ENCODE results near the gene BPHL. TPM values are rescaled to one million over a fixed set of nuclear protein-coding genes. Genes with fewer than 3 reads are reported as not detected.
"Not testable (repeated sequence)": the region's sequence is repeated elsewhere in the genome, so short reads cannot be mapped to it uniquely, and the experiment has no call there.

The BPHL gene
- total RNA-seq, 2 experiments from 2014 or later, result 9.7 to 20.9 TPM

- intact Hi-C loops (cut with micrococcal nuclease; ENCODE audit: unreplicated experiment), result no loop called here
- Histone ChIP-seq H3K9me3 (ENCODE audit: low read length) (no peaks in the 10 kb centered on the region), H3K79me2 (ENCODE audit: insufficient read depth, low read depth, low read length) (no peaks in the 10 kb centered on the region), H2AFZ (ENCODE audit: low read length) (peak overlapping the region; percentile 10; the same call in 1 of the 2 replicates), H3K36me3 (ENCODE audit: insufficient read depth, low read length) (no peaks in the 10 kb centered on the region), H3K4me2 (ENCODE audit: low read length) (no peak overlapping the region), H3K27ac (ENCODE audit: low read depth, low read length, poor library complexity, severe bottlenecking) (no peak overlapping the region), H3K4me1 (ENCODE audit: insufficient read depth, low read length, poor library complexity, severe bottlenecking) (no peaks in the 10 kb centered on the region), H3K9me2 (ENCODE audit: insufficient read depth, low read length) (no peaks in the 10 kb centered on the region), H4K20me1 (ENCODE audit: insufficient read depth, low read length) (no peaks in the 10 kb centered on the region), H3K4me3 (ENCODE audit: low read depth, low read length, poor library complexity, severe bottlenecking) (no peak overlapping the region)
- TF ChIP-seq EZH2phosphoT487 (IDR thresholded peaks at IDR 0.05; ENCODE audit: borderline replicate concordance, low read depth, low read length) (no peak), CTCF (conservative IDR thresholded peaks at IDR 0.05; ENCODE audit: low read length) (peak; percentile 22; the same call in 1 of the 2 replicates)
- DNase-seq (ENCODE audit: low spot score), result peak; percentile 20
- POLR2A ChIA-PET, result interaction anchor here (0.7 kb wide), 2 partner anchors 10 to 31 kb away, joined by 3 to 5 read pairs; no protein-coding TSS in a partner anchor
- no TSS peak for BruUV-seq (replicated peaks)
- CTCF ChIA-PET (ENCODE audit: unreplicated experiment), result interaction anchor here (0.7 kb wide), 1 partner anchor 55 kb away, joined by 3 read pairs; no protein-coding TSS in a partner anchor
Observed at GRCh38 chr6:3195695-3196497, 77.4 kb downstream of the BPHL start.

DNA sequence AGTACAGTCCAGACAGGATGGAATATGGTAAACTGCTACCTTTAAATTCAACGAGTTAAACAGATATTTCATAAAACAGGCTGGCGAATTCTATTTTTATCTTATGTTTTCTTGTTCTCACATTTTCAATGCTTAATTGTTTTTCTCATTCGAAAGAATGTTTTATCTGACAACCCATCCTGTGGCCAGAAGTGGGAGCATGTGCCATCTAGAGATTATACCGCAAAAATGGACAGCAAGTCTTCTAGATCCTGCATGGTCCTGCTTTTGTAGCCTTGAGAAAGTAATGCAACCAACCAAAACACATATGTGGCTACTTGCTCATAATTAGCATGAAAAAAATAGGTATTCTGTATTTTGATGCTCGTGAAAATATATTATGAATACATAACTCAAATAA is 78.3 kb downstream of the BPHL start:
- Histone ChIP-seq H3K79me2 (ENCODE audit: insufficient read depth, low read depth, low read length) (no peaks in the 10 kb centered on the region), H3K9me2 (ENCODE audit: insufficient read depth, low read length) (no peaks in the 10 kb centered on the region), H3K4me1 (ENCODE audit: insufficient read depth, low read length, poor library complexity, severe bottlenecking) (no peaks in the 10 kb centered on the region), H3K9me3 (ENCODE audit: low read length) (no peaks in the 10 kb centered on the region), H3K4me2 (ENCODE audit: low read length) (no peak overlapping the region), H3K36me3 (ENCODE audit: insufficient read depth, low read length) (no peaks in the 10 kb centered on the region), H4K20me1 (ENCODE audit: insufficient read depth, low read length) (no peaks in the 10 kb centered on the region), H2AFZ (ENCODE audit: low read length) (no peak overlapping the region), H3K27ac (ENCODE audit: low read depth, low read length, poor library complexity, severe bottlenecking) (no peak overlapping the region), H3K4me3 (ENCODE audit: low read depth, low read length, poor library complexity, severe bottlenecking) (no peak overlapping the region)
- intact Hi-C loops (cut with micrococcal nuclease; ENCODE audit: unreplicated experiment), result no loop called here
- no TSS peak for BruUV-seq (replicated peaks)
- ChIA-PET CTCF (ENCODE audit: unreplicated experiment) (no interaction called here), POLR2A (no interaction called here)
- DNase-seq (ENCODE audit: low spot score), result no peak
- TF ChIP-seq EZH2phosphoT487 (IDR thresholded peaks at IDR 0.05; ENCODE audit: borderline replicate concordance, low read depth, low read length), result no peak
- no peak for TF ChIP-seq CTCF (conservative IDR thresholded peaks at IDR 0.05; ENCODE audit: low read length)

DNA sequence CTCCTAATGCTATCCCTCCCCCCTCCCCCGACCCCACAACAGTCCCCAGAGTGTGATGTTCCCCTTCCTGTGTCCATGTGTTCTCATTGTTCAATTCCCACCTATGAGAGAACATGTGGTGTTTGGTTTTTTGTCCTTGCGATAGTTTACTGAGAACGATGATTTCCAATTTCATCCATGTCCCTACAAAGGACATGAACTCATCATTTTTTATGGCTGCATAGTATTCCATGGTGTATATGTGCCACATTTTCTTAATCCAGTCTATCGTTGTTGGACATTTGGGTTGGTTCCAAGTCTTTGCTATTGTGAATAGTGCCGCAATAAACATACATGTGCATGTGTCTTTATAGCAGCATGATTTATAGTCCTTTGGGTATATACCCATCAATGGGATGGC is 79.2 kb downstream of the BPHL start:
- H3K27ac ChIP-seq (ENCODE audit: low read depth, low read length, poor library complexity, severe bottlenecking); DNase-seq (ENCODE audit: low spot score); H2AFZ ChIP-seq (ENCODE audit: low read length); intact Hi-C loops (cut with micrococcal nuclease; ENCODE audit: unreplicated experiment); H3K36me3 ChIP-seq (ENCODE audit: insufficient read depth, low read length); CTCF ChIA-PET (ENCODE audit: unreplicated experiment); H3K4me1 ChIP-seq (ENCODE audit: insufficient read depth, low read length, poor library complexity, severe bottlenecking); H4K20me1 ChIP-seq (ENCODE audit: insufficient read depth, low read length); H3K9me2 ChIP-seq (ENCODE audit: insufficient read depth, low read length); H3K79me2 ChIP-seq (ENCODE audit: insufficient read depth, low read depth, low read length); H3K4me2 ChIP-seq (ENCODE audit: low read length); H3K9me3 ChIP-seq (ENCODE audit: low read length); H3K4me3 ChIP-seq (ENCODE audit: low read depth, low read length, poor library complexity, severe bottlenecking); POLR2A ChIA-PET; BruUV-seq (replicated peaks): not testable (repeated sequence)
